IgD-negative memory B cell (primary cell): ENCODE results near the gene SLC6A11. TPM values are rescaled to one million over a fixed set of nuclear protein-coding genes. Genes with fewer than 3 reads are reported as not detected.

Experiments used
- H3K27ac Mint-ChIP-seq, 3 donors: one replicate each; pipeline ENCODE4 v1.8.0; 2020 to 2022; ENCODE audit warnings: mild to moderate bottlenecking in 3 of 3, mixed read lengths in 3 of 3, moderate library complexity in 1 of 3
- H3K27me3 Mint-ChIP-seq: one replicate; pipeline ENCODE4 v1.8.0; 2021; ENCODE audit warnings: mixed read lengths
- H3K36me3 Mint-ChIP-seq: one replicate; pipeline ENCODE4 v1.8.0; 2020; ENCODE audit warnings: mild to moderate bottlenecking, mixed read lengths
- H3K4me1 Mint-ChIP-seq, 3 donors: one replicate each; pipeline ENCODE4 v1.8.0; 2020 to 2022; ENCODE audit warnings: mixed read lengths in 3 of 3, mild to moderate bottlenecking in 1 of 3
- H3K4me3 Mint-ChIP-seq, 4 donors: one replicate each; pipeline ENCODE4 v1.8.0; 2020 to 2022; ENCODE audit warnings: mild to moderate bottlenecking in 4 of 4, mixed read lengths in 4 of 4, moderate library complexity in 3 of 4
- H3K9me3 Mint-ChIP-seq, 3 donors: one replicate each; pipeline ENCODE4 v1.8.0; 2020 to 2021; ENCODE audit warnings: mixed read lengths in 3 of 3, mild to moderate bottlenecking in 1 of 3
- polyA plus RNA-seq: library from polyadenylated mRNA; unstranded; fragments of 300-500 nt; fragmentation: Illumina TruSeq; gene quantifications from one replicate; pipeline ENCODE4 v1.2.3, GENCODE V29; 2021

Gene SLC6A11
- polyA plus RNA-seq, 1 donor from 2014 or later = not detected

DNA sequence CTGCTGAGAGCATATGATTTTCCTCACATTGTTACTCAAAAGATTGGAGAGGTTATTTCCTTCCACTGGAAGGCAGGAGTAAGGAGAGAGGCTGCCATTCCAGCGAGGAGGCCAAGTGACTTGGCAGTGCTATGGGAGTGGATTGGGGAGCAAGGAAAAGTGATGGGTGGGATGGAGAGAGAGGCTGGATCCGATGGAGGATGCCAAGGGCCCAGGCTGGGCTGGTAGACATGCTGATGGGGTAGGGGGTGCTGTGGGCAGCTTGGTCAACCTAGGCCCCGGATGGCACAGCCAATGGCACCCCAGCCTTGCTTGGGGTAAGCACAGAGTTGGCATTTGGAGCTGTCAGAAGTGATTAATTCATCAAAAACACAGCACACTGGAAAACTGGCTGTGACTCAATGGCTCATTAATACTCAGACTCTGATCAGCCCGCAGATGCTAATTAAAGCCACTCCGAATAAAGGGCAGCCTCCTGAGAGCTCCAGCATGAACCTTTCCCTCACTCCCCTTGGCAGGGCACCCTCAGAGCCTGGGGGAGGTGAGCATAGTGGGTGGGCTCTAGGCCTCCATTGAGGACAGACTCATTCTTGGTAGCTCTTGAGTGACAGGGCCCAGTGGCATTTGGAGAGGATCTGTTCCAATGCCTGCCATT lies 154.4 kb downstream of the SLC6A11 start:
- Mint-ChIP-seq H3K4me3 (no peak overlapping the region), H3K4me1 (no peaks in the 10 kb centered on the region), H3K27ac (no peak overlapping the region), H3K27me3 (peaks cover 13% of the 10 kb centered on the region), H3K9me3 (peaks cover 0 to 4% (median 0%) of the 10 kb centered on the region in 3 donors), H3K36me3 (no peaks in the 10 kb centered on the region)

GRCh38 chr3:10972072-10972782 lies 156.2 kb downstream of the SLC6A11 start:
- Mint-ChIP-seq H3K4me3 (no peak overlapping the region), H3K27ac (no peak overlapping the region), H3K27me3 (peaks cover 12% of the 10 kb centered on the region), H3K9me3 (peaks cover 0 to 6% (median 0%) of the 10 kb centered on the region in 3 donors), H3K36me3 (no peaks in the 10 kb centered on the region), H3K4me1 (no peaks in the 10 kb centered on the region)

- Mint-ChIP-seq H3K9me3 (peaks cover 0 to 4% (median 0%) of the 10 kb centered on the region in 3 donors), H3K36me3 (no peaks in the 10 kb centered on the region), H3K27ac (no peak overlapping the region), H3K4me3 (no peak overlapping the region), H3K4me1 (no peaks in the 10 kb centered on the region), H3K27me3 (peaks cover 13% of the 10 kb centered on the region)
Measured at GRCh38 chr3:10973046-10973595, 157.1 kb downstream of the SLC6A11 start.

GRCh38 chr3:10974131-10974530 lies 158.1 kb downstream of the SLC6A11 start:
- H3K4me1 Mint-ChIP-seq = no peaks in the 10 kb centered on the region
- no peak overlapping the region for H3K4me3 Mint-ChIP-seq
- H3K9me3 Mint-ChIP-seq = peaks cover 0 to 4% (median 0%) of the 10 kb centered on the region in 3 donors
- no peak overlapping the region for H3K27ac Mint-ChIP-seq
- peaks cover 17% of the 10 kb centered on the region for H3K27me3 Mint-ChIP-seq
- H3K36me3 Mint-ChIP-seq = no peaks in the 10 kb centered on the region

- Mint-ChIP-seq H3K4me3 (no peak overlapping the region), H3K27ac (no peak overlapping the region), H3K9me3 (peaks cover 0 to 2% (median 0%) of the 10 kb centered on the region in 3 donors), H3K27me3 (peaks cover 18% of the 10 kb centered on the region), H3K36me3 (no peaks in the 10 kb centered on the region), H3K4me1 (no peaks in the 10 kb centered on the region)
Measured at GRCh38 chr3:10974746-10975375, 158.8 kb downstream of the SLC6A11 start.

GRCh38 chr3:10975695-10976234 lies 159.7 kb downstream of the SLC6A11 start:
- Mint-ChIP-seq H3K36me3 (no peaks in the 10 kb centered on the region), H3K9me3 (peaks cover 0 to 2% (median 0%) of the 10 kb centered on the region in 3 donors), H3K27ac (peak overlapping the region in 1 of 3 donors; percentile 14), H3K4me1 (no peaks in the 10 kb centered on the region), H3K4me3 (no peak overlapping the region), H3K27me3 (peaks cover 18% of the 10 kb centered on the region)

- peaks cover 19% of the 10 kb centered on the region for H3K27me3 Mint-ChIP-seq
- no peaks in the 10 kb centered on the region for H3K4me1 Mint-ChIP-seq
- peaks cover 1% of the 10 kb centered on the region for H3K36me3 Mint-ChIP-seq
- H3K9me3 Mint-ChIP-seq = peaks cover 2 to 4% (median 2%) of the 10 kb centered on the region in 3 donors
- peak overlapping the region in 1 of 3 donors; percentile 49 for H3K27ac Mint-ChIP-seq
- no peak overlapping the region for H3K4me3 Mint-ChIP-seq
Measured at GRCh38 chr3:10976770-10977169, 160.7 kb downstream of the SLC6A11 start.

DNA sequence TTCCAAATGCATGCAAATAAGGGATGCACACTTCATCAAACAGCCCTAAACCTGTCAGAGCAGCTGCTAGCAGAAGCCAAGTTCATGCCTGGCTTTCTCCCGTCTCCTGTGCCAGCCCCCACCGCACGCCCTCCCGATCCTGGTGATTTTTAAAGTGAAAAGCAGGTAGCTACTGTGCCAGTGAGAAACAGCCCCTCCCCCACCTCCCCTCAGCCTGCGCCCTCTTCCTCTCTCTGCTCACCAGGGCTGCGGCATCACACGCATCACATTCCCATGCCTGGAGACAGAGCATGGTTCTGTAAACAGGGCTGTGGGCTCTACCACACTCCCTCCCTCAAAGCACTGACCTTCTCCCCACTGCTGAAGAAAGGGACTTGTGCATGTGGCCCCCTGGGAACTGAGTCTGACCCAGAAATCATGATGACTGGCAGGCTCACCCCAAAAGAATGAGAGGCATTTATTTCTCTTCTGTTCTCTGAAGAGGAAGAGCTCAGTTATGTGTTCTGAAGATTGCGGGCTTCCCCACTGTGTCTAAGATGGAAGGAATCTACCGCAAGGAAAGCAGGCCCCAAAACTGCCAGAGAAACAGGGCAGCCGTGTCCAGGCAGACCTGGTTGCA lies 162.0 kb downstream of the SLC6A11 start:
- Mint-ChIP-seq H3K4me1 (no peaks in the 10 kb centered on the region), H3K27me3 (peaks cover 22% of the 10 kb centered on the region), H3K9me3 (peaks cover 2 to 4% (median 2%) of the 10 kb centered on the region in 3 donors), H3K4me3 (no peak overlapping the region), H3K36me3 (peaks cover 1% of the 10 kb centered on the region), H3K27ac (no peak overlapping the region)

DNA sequence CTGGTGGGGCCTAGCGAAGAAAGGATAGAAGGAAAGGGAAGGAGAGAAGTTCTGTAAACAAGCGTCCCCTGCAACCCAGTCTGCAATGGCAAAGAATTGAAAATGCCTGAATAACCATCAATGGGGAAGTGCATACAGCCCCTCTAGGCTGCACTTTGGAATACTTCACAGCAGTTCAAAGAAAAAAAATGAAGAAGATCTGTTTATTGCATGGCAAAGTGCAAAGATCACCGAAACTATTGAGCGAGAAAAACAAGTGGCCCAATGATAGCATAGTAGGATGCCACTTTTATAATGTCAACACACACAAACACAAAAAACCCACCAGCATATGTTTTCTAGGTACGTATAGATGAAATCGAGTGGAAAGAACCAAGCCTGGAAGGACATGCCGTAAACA lies 162.9 kb downstream of the SLC6A11 start:
- Mint-ChIP-seq H3K4me3 (no peak overlapping the region), H3K27me3 (peaks cover 24% of the 10 kb centered on the region), H3K9me3 (peaks cover 2 to 4% (median 2%) of the 10 kb centered on the region in 3 donors), H3K27ac (no peak overlapping the region), H3K36me3 (peaks cover 1% of the 10 kb centered on the region), H3K4me1 (no peaks in the 10 kb centered on the region)

- Mint-ChIP-seq H3K27me3 (peaks cover 20% of the 10 kb centered on the region), H3K36me3 (peaks cover 1% of the 10 kb centered on the region)
Measured at GRCh38 chr3:10980312-10980711, 164.3 kb downstream of the SLC6A11 start.

DNA sequence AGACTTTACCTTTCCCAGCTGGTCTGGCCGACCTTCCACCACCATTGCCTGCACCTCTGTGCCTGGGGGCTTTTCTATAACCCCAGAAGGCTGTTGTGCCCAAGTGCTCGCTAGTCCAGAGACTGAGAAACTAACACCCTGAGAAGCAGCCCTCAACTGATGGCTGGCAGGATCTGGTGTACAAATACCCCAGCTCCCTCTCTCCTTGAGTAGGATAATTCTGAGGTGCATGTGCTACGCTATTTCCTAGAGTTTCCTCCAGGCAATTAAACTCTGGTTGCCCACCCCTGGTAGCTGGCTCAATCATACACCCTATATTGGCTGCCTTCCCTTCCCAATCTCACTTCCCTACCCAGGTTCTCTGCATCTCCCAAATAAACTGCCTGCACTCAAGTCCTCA lies 165.0 kb downstream of the SLC6A11 start:
- H3K4me1 Mint-ChIP-seq = no peaks in the 10 kb centered on the region
- H3K9me3 Mint-ChIP-seq = peaks cover 2 to 4% (median 2%) of the 10 kb centered on the region in 3 donors
- H3K4me3 Mint-ChIP-seq = no peak overlapping the region
- peaks cover 20% of the 10 kb centered on the region for H3K27me3 Mint-ChIP-seq
- peaks cover 1% of the 10 kb centered on the region for H3K36me3 Mint-ChIP-seq
- H3K27ac Mint-ChIP-seq = no peak overlapping the region

More at GRCh38 chr3:10980312-10980711, 164.3 kb downstream of the SLC6A11 start:
- no peak overlapping the region for H3K4me3 Mint-ChIP-seq
- no peaks in the 10 kb centered on the region for H3K4me1 Mint-ChIP-seq
- H3K27ac Mint-ChIP-seq = no peak overlapping the region
- H3K9me3 Mint-ChIP-seq = peaks cover 2 to 4% (median 2%) of the 10 kb centered on the region in 3 donors

GRCh38 chr3:10981961-10982360 lies 165.9 kb downstream of the SLC6A11 start:
- H3K36me3 Mint-ChIP-seq = peaks cover 1% of the 10 kb centered on the region
- H3K4me3 Mint-ChIP-seq = no peak overlapping the region
- peaks cover 22% of the 10 kb centered on the region for H3K27me3 Mint-ChIP-seq
- H3K27ac Mint-ChIP-seq = no peak overlapping the region
- H3K4me1 Mint-ChIP-seq = no peaks in the 10 kb centered on the region
- H3K9me3 Mint-ChIP-seq = peaks cover 0 to 4% (median 2%) of the 10 kb centered on the region in 3 donors

DNA sequence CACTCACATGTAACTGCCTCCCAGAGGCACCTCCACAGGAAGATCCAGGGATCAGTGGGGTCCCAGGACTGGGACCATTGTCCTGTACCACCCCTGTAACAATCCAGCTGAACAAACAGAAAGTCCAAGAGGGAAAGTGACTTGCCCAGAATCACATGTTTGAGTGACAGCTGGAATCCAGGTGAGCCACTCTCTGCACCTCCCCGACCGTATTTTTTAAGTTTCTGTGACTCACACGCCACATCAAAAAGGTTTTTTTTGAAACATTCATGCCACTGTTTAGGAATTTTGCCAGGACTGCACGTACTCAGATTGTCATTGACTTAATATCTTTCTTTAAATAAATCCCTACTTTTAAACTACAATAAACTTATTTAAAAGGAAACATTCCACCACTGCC lies 166.8 kb downstream of the SLC6A11 start:
- H3K36me3 Mint-ChIP-seq = peaks cover 1% of the 10 kb centered on the region
- no peak overlapping the region for H3K27ac Mint-ChIP-seq
- no peak overlapping the region for H3K4me3 Mint-ChIP-seq
- H3K4me1 Mint-ChIP-seq = no peaks in the 10 kb centered on the region
- peaks cover 0 to 4% (median 2%) of the 10 kb centered on the region in 3 donors for H3K9me3 Mint-ChIP-seq
- peaks cover 22% of the 10 kb centered on the region for H3K27me3 Mint-ChIP-seq

DNA sequence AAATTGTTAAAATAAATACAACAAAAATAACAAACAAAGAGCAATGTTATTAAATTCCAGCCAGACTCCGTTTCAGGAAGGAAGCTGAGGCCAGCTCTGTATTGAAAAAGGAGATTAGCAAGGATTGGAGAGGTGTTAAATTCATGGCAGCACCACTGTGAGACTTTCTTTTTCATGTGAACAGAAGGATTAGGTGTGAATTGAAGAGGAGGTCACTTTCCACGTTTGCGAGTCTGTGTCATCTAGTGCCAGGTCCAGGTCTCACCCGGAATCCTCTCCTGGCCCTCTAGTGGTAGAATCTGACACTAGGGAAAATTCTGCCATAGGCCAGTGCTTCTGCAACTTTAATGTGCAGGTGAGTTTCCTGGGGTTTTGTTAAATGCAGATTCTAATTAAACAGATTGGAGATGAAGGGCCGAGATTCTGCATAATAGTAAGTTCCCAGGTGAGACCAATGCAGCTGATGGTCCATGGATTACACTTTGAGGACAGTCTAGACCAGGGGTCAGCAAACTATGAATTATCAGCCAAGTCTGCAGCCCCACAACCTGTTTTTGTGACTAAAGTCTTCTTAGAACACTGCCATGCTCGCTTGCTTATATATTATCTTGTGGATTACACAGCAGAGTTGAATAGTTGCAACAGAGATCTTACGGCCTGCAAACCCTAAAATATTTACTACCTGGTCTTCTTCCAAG lies 167.3 kb downstream of the SLC6A11 start:
- Mint-ChIP-seq H3K27me3 (peaks cover 19% of the 10 kb centered on the region), H3K36me3 (peaks cover 1% of the 10 kb centered on the region), H3K4me1 (no peaks in the 10 kb centered on the region), H3K9me3 (peaks cover 0 to 4% (median 2%) of the 10 kb centered on the region in 3 donors), H3K4me3 (no peak overlapping the region), H3K27ac (no peak overlapping the region)
